Right forelimb (tissue), 1 donor: Measurements from ENCODE around the gene ZSWIM1.

Source experiments
- DNase-seq: peaks from one replicate; pipeline ENCODE4 v3.0.0-alpha.2; 2018

ZSWIM1 gene

GRCh38 chr20:45880988-45881788 is at the start of gene ZSWIM1:
Gene ZSWIM1, plus strand, starts transcription at chr20:45881227. Its CDS starts 1,366 bp downstream, at chr20:45882593.
- peak; percentile 100 for DNase-seq

GRCh38 chr20:45832619-45833018 is 48.4 kb upstream of the ZSWIM1 start:
- DNase-seq, result no peak

- DNase-seq, result peak; percentile 88
Observed at GRCh38 chr20:45833030-45833882, 47.8 kb upstream of the ZSWIM1 start, which contains the start of gene SNX21. Gene SNX21, plus strand, starts transcription at chr20:45833799. Its CDS starts 121 bp downstream, at chr20:45833920.

GRCh38 chr20:45833883-45834796 is 46.9 kb upstream of the ZSWIM1 start:
- peak; percentile 89 for DNase-seq

- DNase-seq, result no peak
Observed at GRCh38 chr20:45834797-45835161, 46.2 kb upstream of the ZSWIM1 start.

GRCh38 chr20:45835329-45835765 is 45.7 kb upstream of the ZSWIM1 start:
- DNase-seq, result no peak

- no peak for DNase-seq
Observed at GRCh38 chr20:45835825-45836224, 45.2 kb upstream of the ZSWIM1 start.

GRCh38 chr20:45836841-45837240 is 44.2 kb upstream of the ZSWIM1 start:
- DNase-seq, result no peak

GRCh38 chr20:45840700-45841198 is 40.3 kb upstream of the ZSWIM1 start:
- no peak for DNase-seq

GRCh38 chr20:45841407-45842129 is 39.5 kb upstream of the ZSWIM1 start:
- DNase-seq, result no peak

- DNase-seq, result no peak
Observed at GRCh38 chr20:45842169-45842812, 38.7 kb upstream of the ZSWIM1 start.

- no peak for DNase-seq
Observed at GRCh38 chr20:45843506-45843905, 37.5 kb upstream of the ZSWIM1 start.

- DNase-seq, result no peak
Observed at GRCh38 chr20:45845452-45845851, 35.6 kb upstream of the ZSWIM1 start.

- DNase-seq, result no peak
Observed at GRCh38 chr20:45848421-45848820, 32.6 kb upstream of the ZSWIM1 start.

GRCh38 chr20:45848969-45849582 is 32.0 kb upstream of the ZSWIM1 start:
- DNase-seq, result no peak

GRCh38 chr20:45850238-45850637 is 30.8 kb upstream of the ZSWIM1 start:
- no peak for DNase-seq

- DNase-seq, result no peak
Observed at GRCh38 chr20:45850926-45851325, 30.1 kb upstream of the ZSWIM1 start.

- DNase-seq, result no peak
Observed at GRCh38 chr20:45851501-45851900, 29.5 kb upstream of the ZSWIM1 start.

GRCh38 chr20:45852326-45852725 is 28.7 kb upstream of the ZSWIM1 start:
- no peak for DNase-seq

GRCh38 chr20:45853484-45853883 is 27.5 kb upstream of the ZSWIM1 start:
- DNase-seq, result no peak
